Naive thymus-derived CD4-positive, alpha-beta T cell (primary cell): Measurements from ENCODE around the gene SPIRE2. TPM values are rescaled to one million over a fixed set of nuclear protein-coding genes. Genes with fewer than 3 reads are reported as not detected.

Experiments used
- ATAC-seq: fragments of 150-1000 bp; cut with Tn5 transposase; 2 replicates; pipeline ENCODE4 v1.10.0; 2021; ENCODE audit warnings: mild to moderate bottlenecking, moderate library complexity
- CTCF ChIA-PET: fragments of 350-600 bp; sonication (Branson Sonifier 250); formaldehyde crosslinking; loops from one replicate; lab custom pipeline; 2021; ENCODE audit warnings: antibody characterized with exemption; lab: Charles Lee
- POLR2A ChIA-PET: fragments of 350-600 bp; sonication (Branson Sonifier 250); formaldehyde crosslinking; loops from one replicate; lab custom pipeline; 2021; ENCODE audit warnings: antibody characterized with exemption, inconsistent platforms; lab: Charles Lee
- DNase-seq, 9 donors: peaks; one replicate each; pipeline versions ENCODE4 v3.0.0 to v3.0.0-alpha.2; 2020 to 2022; ENCODE audit warnings: mixed read lengths in 1 of 9
- H3K27ac ChIP-seq: one replicate; pipeline ENCODE4 v1.7.0; 2013; ENCODE audit warnings: mild to moderate bottlenecking, low read depth, low read length, moderate library complexity
- H3K27me3 ChIP-seq, 2 donors: one replicate each; pipeline ENCODE4 v1.7.0; 2013; ENCODE audit warnings: low read length in 2 of 2, mild to moderate bottlenecking in 2 of 2, moderate library complexity in 2 of 2; ENCODE audit not compliant: control insufficient read depth in 2 of 2, insufficient read depth in 2 of 2
- H3K36me3 ChIP-seq, 3 experiments: 1 replicate in 2 of 3; 2 replicates in 1 of 3; pipeline ENCODE4 v1.7.0; 2013; ENCODE audit warnings: low read length in 3 of 3, mild to moderate bottlenecking in 3 of 3, moderate library complexity in 1 of 3; ENCODE audit not compliant: insufficient read depth in 3 of 3, control insufficient read depth in 2 of 3
- H3K4me1 ChIP-seq, 2 donors: one replicate each; pipeline ENCODE4 v1.7.0; 2013; ENCODE audit warnings: low read length in 2 of 2, mild to moderate bottlenecking in 2 of 2, moderate library complexity in 1 of 2; ENCODE audit not compliant: control insufficient read depth in 2 of 2, insufficient read depth in 2 of 2
- H3K4me3 ChIP-seq: 2 replicates; pipeline ENCODE4 v1.7.0; 2013; ENCODE audit warnings: mild to moderate bottlenecking, low read length
- H3K9me3 ChIP-seq, 3 experiments: 1 replicate in 2 of 3; 2 replicates in 1 of 3; pipeline ENCODE4 v1.7.0; 2013; ENCODE audit warnings: low read length in 3 of 3; ENCODE audit not compliant: control insufficient read depth in 2 of 3
- H3K27ac Mint-ChIP-seq, 9 donors: one replicate each; pipeline ENCODE4 v1.8.0; 2020 to 2022; ENCODE audit warnings: mixed read lengths in 9 of 9, mild to moderate bottlenecking in 8 of 9, moderate library complexity in 5 of 9, inconsistent platforms in 2 of 9
- H3K27me3 Mint-ChIP-seq, 5 donors: one replicate each; pipeline ENCODE4 v1.8.0; 2021 to 2022; ENCODE audit warnings: mixed read lengths in 5 of 5, mild to moderate bottlenecking in 1 of 5
- H3K36me3 Mint-ChIP-seq, 5 donors: one replicate each; pipeline ENCODE4 v1.8.0; 2020 to 2022; ENCODE audit warnings: mixed read lengths in 5 of 5, mild to moderate bottlenecking in 3 of 5, inconsistent platforms in 1 of 5
- H3K4me1 Mint-ChIP-seq, 7 donors: one replicate each; pipeline ENCODE4 v1.8.0; 2020 to 2022; ENCODE audit warnings: mixed read lengths in 7 of 7, mild to moderate bottlenecking in 3 of 7, inconsistent platforms in 1 of 7
- H3K4me3 Mint-ChIP-seq, 10 donors: one replicate each; pipeline ENCODE4 v1.8.0; 2020 to 2022; ENCODE audit warnings: mild to moderate bottlenecking in 10 of 10, mixed read lengths in 10 of 10, moderate library complexity in 6 of 10, inconsistent platforms in 2 of 10
- H3K9me3 Mint-ChIP-seq, 11 donors: one replicate each; pipeline ENCODE4 v1.8.0; 2020 to 2022; ENCODE audit warnings: mixed read lengths in 11 of 11, mild to moderate bottlenecking in 4 of 11, inconsistent platforms in 1 of 11, moderate library complexity in 1 of 11
- intact Hi-C, 2 donors: fragments of 100-400 bp; cut with micrococcal nuclease; formaldehyde crosslinking; loops; one replicate each; pipeline ENCODE4 v1.15.1; 2023
- polyA plus RNA-seq, 2 donors: library from polyadenylated mRNA; unstranded; fragments of 300-500 nt; fragmentation: Illumina TruSeq; gene quantifications; one replicate each; pipeline ENCODE4 v1.2.3, GENCODE V29; 2021
- total RNA-seq, 6 experiments: library from RNA in 5 of 6; stranded (reverse) in 5 of 6; gene quantifications; 1 replicate in 5 of 6; 2 replicates in 1 of 6; pipeline ENCODE4 v1.2.3 and lab custom pipeline; 2021 to 2026

Gene SPIRE2
- total and polyA plus RNA-seq, 7 experiments from 2014 or later, result 0.32 to 3.5 (median 1.3) TPM

GRCh38 chr16:89784406-89784805 is 43.9 kb upstream of the SPIRE2 start:
- H3K4me3 Mint-ChIP-seq, result peak overlapping the region in 9 of 10 donors; percentile 26 to 75 (median 59)
- H3K36me3 ChIP-seq, result no peaks in the 10 kb centered on the region
- no peaks in the 10 kb centered on the region for H3K9me3 Mint-ChIP-seq
- peaks cover 28 to 36% of the 10 kb centered on the region in 2 donors for H3K4me1 ChIP-seq
- peaks cover 21 to 32% (median 28%) of the 10 kb centered on the region in 7 donors for H3K4me1 Mint-ChIP-seq
- peak overlapping the region; percentile 39 to 91 (median 86) for H3K27ac Mint-ChIP-seq
- H3K27me3 Mint-ChIP-seq, result no peaks in the 10 kb centered on the region
- H3K4me3 ChIP-seq, result no peak overlapping the region
- DNase-seq (peak in 5 of 9 donors; percentile 6 to 38 (median 23)), ATAC-seq (peak; percentile 74)
- H3K9me3 ChIP-seq, result no peaks in the 10 kb centered on the region
- peaks cover 0 to 15% (median 0%) of the 10 kb centered on the region in 5 donors for H3K36me3 Mint-ChIP-seq
- no peaks in the 10 kb centered on the region for H3K27me3 ChIP-seq
- POLR2A ChIA-PET, result interaction anchor here (0.6 to 3.3 kb wide), 7 partner anchors 11 to 712 kb away, joined by 3 to 15 read pairs (median 3); no protein-coding TSS in a partner anchor
- CTCF ChIA-PET, result interaction anchor here (4.7 kb wide), 1 partner anchor 78 kb away, joined by 27 read pairs; no protein-coding TSS in a partner anchor
- H3K27ac ChIP-seq, result no peak overlapping the region
- intact Hi-C loops, result loop anchor here in 1 of 2 donors (2.0 kb wide), 1 partner anchor 20 kb away; no protein-coding TSS in a partner anchor

DNA sequence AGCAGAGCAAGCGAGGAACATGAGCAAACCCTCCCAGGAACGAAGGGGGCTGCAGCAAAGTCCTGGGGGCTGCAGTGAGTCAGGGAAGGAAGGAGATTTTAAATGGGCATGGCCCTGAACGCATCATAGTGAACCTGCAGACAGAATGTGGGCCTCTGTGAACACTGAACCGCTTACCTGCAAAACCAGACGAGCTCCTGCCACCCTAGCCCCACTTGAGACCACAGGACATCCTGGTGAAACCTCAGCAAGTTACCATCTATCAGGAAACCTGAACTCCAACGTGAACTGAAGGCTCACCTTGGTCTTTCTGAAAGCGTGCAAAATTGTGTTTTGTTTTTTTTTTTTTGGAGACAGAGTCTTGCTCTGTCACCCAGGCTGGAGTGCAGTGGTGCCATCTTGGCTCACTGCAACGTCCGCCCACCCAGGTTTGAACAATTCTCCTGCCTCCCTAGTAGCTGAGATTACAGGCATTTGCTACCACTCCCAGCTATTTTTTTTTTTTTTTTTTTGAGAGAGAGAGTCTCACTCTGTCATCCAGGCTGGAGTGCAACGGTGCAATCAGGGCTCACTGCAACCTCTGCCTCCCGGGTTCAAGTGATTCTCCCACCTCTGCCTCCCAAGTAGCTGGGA is 42.6 kb upstream of the SPIRE2 start:
- Histone ChIP-seq H3K27ac (no peak overlapping the region), H3K27me3 (no peaks in the 10 kb centered on the region), H3K36me3 (no peaks in the 10 kb centered on the region), H3K4me1 (peaks cover 28 to 36% of the 10 kb centered on the region in 2 donors), H3K9me3 (no peaks in the 10 kb centered on the region), H3K4me3 (no peak overlapping the region)
- Mint-ChIP-seq H3K4me1 (peaks cover 21 to 32% (median 28%) of the 10 kb centered on the region in 7 donors), H3K36me3 (peaks cover 0 to 15% (median 0%) of the 10 kb centered on the region in 5 donors), H3K9me3 (no peaks in the 10 kb centered on the region), H3K27ac (peak overlapping the region; percentile 61 to 91 (median 80)), H3K27me3 (no peaks in the 10 kb centered on the region), H3K4me3 (peak overlapping the region; percentile 13 to 80 (median 60))
- DNase-seq, result peak in 7 of 9 donors; percentile 27 to 61 (median 49)
- CTCF ChIA-PET, result interaction anchor here (0.6 to 4.7 kb wide), 5 partner anchors 9 to 85 kb away, joined by 3 to 27 read pairs (median 3); no protein-coding TSS in a partner anchor
- POLR2A ChIA-PET, result interaction anchor here (0.6 to 3.3 kb wide), 12 partner anchors 13 to 491 kb away, joined by 3 to 15 read pairs (median 4); partner anchors contain the start of genes TCF25 and VPS9D1
- ATAC-seq, result peak; percentile 82
- intact Hi-C loops, result loop anchor here in 1 of 2 donors (2.0 to 5.0 kb wide), 2 partner anchors 21 to 48 kb away; no protein-coding TSS in a partner anchor

DNA sequence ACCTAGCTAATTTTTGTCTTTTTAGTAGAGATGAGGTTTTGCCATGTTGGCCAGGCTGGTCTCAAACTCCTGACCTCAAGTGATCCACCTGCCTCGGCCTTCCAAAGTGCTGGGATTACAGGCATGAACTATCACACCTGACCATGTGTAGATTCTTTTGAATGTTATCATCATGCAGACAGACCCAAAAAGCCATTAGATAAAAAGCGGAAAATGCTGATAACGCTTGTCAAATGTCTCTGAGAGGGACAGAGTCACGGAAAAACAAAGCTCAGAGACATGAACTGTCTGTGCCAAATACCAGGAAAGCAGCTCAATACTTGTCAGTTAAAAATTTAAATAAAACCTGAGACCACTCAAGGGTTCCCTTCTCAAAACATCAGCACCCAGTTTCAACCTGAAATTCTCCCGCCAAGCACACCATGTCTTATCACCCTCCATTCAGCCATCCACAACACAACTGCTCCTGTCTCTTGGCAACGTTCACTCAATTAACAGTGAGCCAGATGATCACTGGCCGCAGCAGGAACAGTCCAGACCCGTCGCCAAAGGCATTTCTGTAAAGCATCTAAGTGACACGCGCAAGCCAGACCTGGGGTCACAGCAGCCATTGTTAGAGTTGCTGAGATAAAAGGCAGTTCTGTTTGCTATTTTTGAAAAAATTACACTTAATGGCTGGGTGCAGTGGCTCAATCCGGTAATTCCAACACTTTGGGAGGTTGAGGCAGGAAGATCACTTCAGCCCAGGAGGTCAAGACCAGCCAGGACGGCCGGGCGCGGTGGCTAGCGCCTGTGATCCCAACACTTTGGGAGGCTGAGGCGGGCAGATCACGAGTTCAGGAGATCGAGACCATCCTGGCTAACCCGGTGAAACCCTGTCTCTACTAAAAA is 41.6 kb upstream of the SPIRE2 start:
- DNase-seq (no peak), ATAC-seq (no peak)
- no peaks in the 10 kb centered on the region for H3K9me3 Mint-ChIP-seq
- Histone ChIP-seq H3K4me3 (no peak overlapping the region), H3K27me3 (no peaks in the 10 kb centered on the region), H3K27ac (no peak overlapping the region), H3K36me3 (no peaks in the 10 kb centered on the region), H3K9me3 (no peaks in the 10 kb centered on the region), H3K4me1 (peaks cover 28 to 36% of the 10 kb centered on the region in 2 donors)
- CTCF ChIA-PET, result interaction anchor here (0.5 to 4.7 kb wide), 3 partner anchors 80 to 99 kb away, joined by 4 to 27 read pairs (median 9); no protein-coding TSS in a partner anchor
- H3K27me3 Mint-ChIP-seq, result no peaks in the 10 kb centered on the region
- intact Hi-C loops, result loop anchor here in 1 of 2 donors (5.0 kb wide), 1 partner anchor 49 kb away; no protein-coding TSS in a partner anchor
- peaks cover 21 to 32% (median 28%) of the 10 kb centered on the region in 7 donors for H3K4me1 Mint-ChIP-seq
- peak overlapping the region in 6 of 10 donors; percentile 33 to 69 (median 48) for H3K4me3 Mint-ChIP-seq
- POLR2A ChIA-PET, result interaction anchor here (0.8 to 3.3 kb wide), 6 partner anchors 37 to 290 kb away, joined by 3 to 15 read pairs (median 4); partner anchors contain the start of genes TCF25 and VPS9D1
- peaks cover 0 to 16% (median 0%) of the 10 kb centered on the region in 5 donors for H3K36me3 Mint-ChIP-seq
- H3K27ac Mint-ChIP-seq, result peak overlapping the region in 7 of 9 donors; percentile 17 to 86 (median 57)

DNA sequence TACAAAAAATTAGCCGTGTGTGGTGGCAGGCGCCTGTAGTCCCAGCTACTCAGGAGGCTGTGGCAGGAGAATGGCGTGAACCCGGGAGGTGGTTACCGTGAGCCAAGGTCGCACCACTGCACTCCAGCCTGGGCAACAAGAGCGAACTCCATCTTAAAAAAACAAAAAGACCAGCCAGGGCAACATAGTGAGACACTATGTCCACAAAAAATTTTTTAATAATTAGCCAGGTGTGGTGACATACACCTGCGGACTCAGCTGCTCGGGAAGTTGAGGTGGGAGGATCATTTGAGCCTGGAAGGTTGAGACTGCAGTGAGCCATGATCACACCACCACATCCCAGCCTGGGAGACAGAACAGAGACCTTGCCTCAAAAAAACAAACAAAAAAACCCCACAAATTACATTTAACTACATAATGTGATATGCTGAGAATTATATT is 40.9 kb upstream of the SPIRE2 start:
- Histone ChIP-seq H3K27ac (no peak overlapping the region), H3K9me3 (no peaks in the 10 kb centered on the region), H3K27me3 (no peaks in the 10 kb centered on the region), H3K4me3 (no peak overlapping the region), H3K4me1 (peaks cover 28 to 36% of the 10 kb centered on the region in 2 donors), H3K36me3 (no peaks in the 10 kb centered on the region)
- ATAC-seq (no peak), DNase-seq (no peak)
- peaks cover 24 to 35% (median 31%) of the 10 kb centered on the region in 7 donors for H3K4me1 Mint-ChIP-seq
- no peaks in the 10 kb centered on the region for H3K9me3 Mint-ChIP-seq
- no peak overlapping the region for H3K27ac Mint-ChIP-seq
- CTCF ChIA-PET, result interaction anchor here (4.7 kb wide), 1 partner anchor 81 kb away, joined by 27 read pairs; no protein-coding TSS in a partner anchor
- POLR2A ChIA-PET, result interaction anchor here (1.0 kb wide), 1 partner anchor 81 kb away, joined by 5 read pairs; no protein-coding TSS in a partner anchor
- peaks cover 0 to 22% (median 0%) of the 10 kb centered on the region in 5 donors for H3K36me3 Mint-ChIP-seq
- H3K27me3 Mint-ChIP-seq, result no peaks in the 10 kb centered on the region
- intact Hi-C loops, result loop anchor here in 1 of 2 donors (5.0 kb wide), 1 partner anchor 50 kb away; no protein-coding TSS in a partner anchor
- no peak overlapping the region for H3K4me3 Mint-ChIP-seq

GRCh38 chr16:89791278-89791995 is 36.8 kb upstream of the SPIRE2 start:
- H3K4me1 Mint-ChIP-seq, result peaks cover 4 to 17% (median 15%) of the 10 kb centered on the region in 7 donors
- no peak overlapping the region for H3K27ac ChIP-seq
- POLR2A ChIA-PET, result interaction anchor here (1.4 to 3.3 kb wide), 4 partner anchors 67 to 91 kb away, joined by 3 to 21 read pairs (median 8); no protein-coding TSS in a partner anchor
- H3K4me3 ChIP-seq, result no peak overlapping the region
- DNase-seq, result no peak
- ATAC-seq, result no peak
- H3K27me3 Mint-ChIP-seq, result no peaks in the 10 kb centered on the region
- CTCF ChIA-PET, result interaction anchor here (0.7 to 6.8 kb wide), 6 partner anchors 38 to 92 kb away, joined by 4 to 138 read pairs (median 11); no protein-coding TSS in a partner anchor
- H3K4me1 ChIP-seq, result peaks cover 6% of the 10 kb centered on the region in 2 donors
- peaks cover 0 to 18% (median 0%) of the 10 kb centered on the region in 5 donors for H3K36me3 Mint-ChIP-seq
- H3K4me3 Mint-ChIP-seq, result no peak overlapping the region
- no peaks in the 10 kb centered on the region for H3K36me3 ChIP-seq
- H3K9me3 Mint-ChIP-seq, result no peaks in the 10 kb centered on the region
- intact Hi-C loops, result no loop called here
- no peaks in the 10 kb centered on the region for H3K27me3 ChIP-seq
- no peaks in the 10 kb centered on the region for H3K9me3 ChIP-seq
- H3K27ac Mint-ChIP-seq, result peak overlapping the region in 1 of 9 donors; percentile 32
